KG1 (cell line): ENCODE measurements around the gene MACO1.

Source experiments
- DNase-seq: peaks from one replicate; lab custom pipeline; 2025; lab: John Stamatoyannopoulos, UW

The MACO1 gene

GRCh38 chr1:25524568-25525360 is 94.1 kb downstream of the MACO1 start:
- DNase-seq, result no peak

GRCh38 chr1:25525361-25525688 is 94.6 kb downstream of the MACO1 start:
- no peak for DNase-seq

GRCh38 chr1:25526753-25527152 is 96.1 kb downstream of the MACO1 start:
- DNase-seq, result no peak

- DNase-seq, result no peak
These were observed 96.6 kb downstream of the MACO1 start for GRCh38 chr1:25527226-25527846.

- DNase-seq, result no peak
These were observed 97.4 kb downstream of the MACO1 start for GRCh38 chr1:25527946-25528595.

- no peak for DNase-seq
These were observed 98.3 kb downstream of the MACO1 start for GRCh38 chr1:25528881-25529517.

- no peak for DNase-seq
These were observed 99.0 kb downstream of the MACO1 start for GRCh38 chr1:25529518-25530185.

GRCh38 chr1:25530186-25531081 is 99.7 kb downstream of the MACO1 start:
- DNase-seq, result no peak

GRCh38 chr1:25531082-25531461 is 100.4 kb downstream of the MACO1 start:
- no peak for DNase-seq

- no peak for DNase-seq
These were observed 102.3 kb downstream of the MACO1 start for GRCh38 chr1:25532970-25533369.

- no peak for DNase-seq
These were observed 103.2 kb downstream of the MACO1 start for GRCh38 chr1:25533775-25534409.

- DNase-seq, result no peak
These were observed 103.7 kb downstream of the MACO1 start for GRCh38 chr1:25534410-25534788.

- DNase-seq, result no peak
These were observed 105.4 kb downstream of the MACO1 start for GRCh38 chr1:25536124-25536523.

- DNase-seq, result no peak
These were observed 106.6 kb downstream of the MACO1 start for GRCh38 chr1:25537153-25537831.

GRCh38 chr1:25538191-25538767 is 107.6 kb downstream of the MACO1 start:
- no peak for DNase-seq

GRCh38 chr1:25540750-25541342 is 110.1 kb downstream of the MACO1 start:
- no peak for DNase-seq

GRCh38 chr1:25541425-25541824 is 110.7 kb downstream of the MACO1 start:
- no peak for DNase-seq

- DNase-seq, result no peak
These were observed 111.4 kb downstream of the MACO1 start for GRCh38 chr1:25541889-25542658.

- DNase-seq, result no peak
These were observed 112.3 kb downstream of the MACO1 start for GRCh38 chr1:25543005-25543424.
